ENCODE data around the gene CLCN5.

CLCN5 gene

DNA sequence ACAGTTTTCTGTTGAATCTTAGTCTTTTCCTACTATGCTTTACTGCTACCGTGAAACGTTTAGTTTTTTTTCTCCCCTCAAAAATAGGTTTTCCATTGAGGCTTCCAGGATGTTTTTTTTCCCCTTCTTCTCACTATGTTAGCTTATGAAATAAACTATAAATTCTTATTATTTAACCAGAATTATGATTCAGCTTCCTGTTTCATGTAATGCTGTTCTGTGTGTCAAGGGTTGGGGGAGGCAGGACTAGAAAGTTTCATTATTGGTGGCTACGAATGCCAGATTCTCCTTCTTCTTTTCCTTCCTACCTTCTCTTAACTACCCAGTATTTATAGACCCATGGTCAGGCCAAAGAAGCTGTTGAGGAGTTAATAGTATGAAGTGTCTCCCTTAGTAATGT lies 11.8 kb downstream of the CLCN5 start:
- no peak for DNase-seq

DNA sequence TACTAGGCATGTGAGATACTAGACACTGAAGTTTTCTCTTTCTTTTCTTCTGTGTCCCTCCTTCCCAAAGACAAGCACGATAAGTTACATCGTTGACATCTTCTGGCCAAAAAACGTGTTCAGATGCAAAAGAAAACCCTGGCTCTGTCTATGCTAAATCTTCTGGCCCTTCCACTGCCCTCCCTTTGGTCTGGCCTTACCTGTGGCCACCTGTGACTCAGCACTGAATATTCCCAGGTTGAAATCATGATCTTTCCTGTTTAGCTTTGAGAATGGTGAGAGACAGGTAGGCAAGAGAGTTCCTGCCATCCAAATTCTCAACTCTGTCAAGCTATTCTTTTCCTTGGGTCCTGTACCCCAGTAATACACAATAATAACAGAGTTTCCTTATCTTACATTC lies 12.3 kb downstream of the CLCN5 start:
- no peak for DNase-seq

DNA sequence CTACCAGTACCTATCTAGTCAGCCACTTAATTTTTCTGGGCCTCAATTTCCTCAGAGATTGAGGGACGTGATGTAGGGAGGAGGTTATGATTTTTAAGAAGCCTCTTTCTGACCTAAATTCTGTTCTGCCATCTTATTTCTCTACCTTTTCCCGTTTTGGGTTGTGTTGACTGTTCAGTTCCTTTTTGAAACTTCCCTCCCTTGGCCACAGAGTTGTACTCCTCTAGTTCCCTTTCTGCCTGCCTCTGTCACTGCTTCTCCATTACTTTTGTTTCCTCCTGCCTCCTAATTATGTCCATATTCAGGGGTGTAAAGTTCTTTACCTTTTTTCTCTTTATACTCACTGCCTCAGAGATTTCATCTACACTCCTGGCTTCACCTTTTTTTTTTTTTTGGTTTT lies 25.4 kb downstream of the CLCN5 start:
- no peak for DNase-seq

DNA sequence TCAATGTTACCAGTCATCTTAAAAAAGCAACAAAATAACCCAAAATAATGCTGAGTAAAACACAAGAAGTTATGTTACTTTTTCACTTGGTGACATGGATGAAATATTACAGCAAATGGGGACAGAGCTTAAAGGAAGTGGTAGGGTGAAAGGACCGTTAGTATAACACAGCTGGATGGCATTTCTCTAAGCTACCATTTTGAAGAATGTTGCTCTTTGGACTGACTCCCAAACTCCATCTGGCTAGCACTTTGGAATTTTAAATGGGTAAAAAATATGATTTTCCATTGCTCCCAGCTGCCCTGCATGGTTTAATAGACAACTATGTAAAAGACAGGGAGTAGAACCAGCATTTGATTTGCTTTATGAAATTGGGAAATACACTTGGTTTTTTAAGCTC lies 27.6 kb downstream of the CLCN5 start:
- DNase-seq, result no peak

DNA sequence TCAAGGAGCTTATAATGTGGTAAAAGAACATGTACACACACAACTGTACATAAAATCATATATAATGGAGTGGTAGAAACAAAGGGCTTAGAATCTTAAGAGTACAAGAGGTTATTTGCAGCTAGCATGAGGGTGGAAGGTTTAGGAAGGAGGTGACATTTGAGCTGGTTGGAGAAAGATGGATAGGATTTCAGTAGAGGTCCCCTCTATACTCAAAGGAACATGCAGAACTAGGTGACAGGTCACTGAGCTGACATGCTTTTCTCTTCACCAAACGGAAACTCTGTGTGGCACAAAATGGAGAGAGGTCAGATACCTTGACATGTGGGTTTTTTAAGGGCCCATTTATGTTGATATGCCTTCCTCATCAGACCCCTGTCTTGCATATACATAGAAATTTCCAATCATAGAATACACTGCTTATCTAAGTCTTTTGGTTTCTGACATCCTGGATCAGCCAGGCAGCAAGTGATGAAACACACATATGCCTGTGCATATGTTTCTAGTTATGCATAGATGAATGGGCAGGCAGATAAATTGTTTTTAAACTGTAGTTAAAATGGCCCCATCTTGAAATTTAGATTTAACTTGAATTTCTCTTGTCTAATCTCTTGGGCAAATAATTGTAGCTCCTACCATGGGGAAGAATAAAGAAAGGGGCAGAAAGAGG lies 29.3 kb downstream of the CLCN5 start:
- DNase-seq, result no peak

DNA sequence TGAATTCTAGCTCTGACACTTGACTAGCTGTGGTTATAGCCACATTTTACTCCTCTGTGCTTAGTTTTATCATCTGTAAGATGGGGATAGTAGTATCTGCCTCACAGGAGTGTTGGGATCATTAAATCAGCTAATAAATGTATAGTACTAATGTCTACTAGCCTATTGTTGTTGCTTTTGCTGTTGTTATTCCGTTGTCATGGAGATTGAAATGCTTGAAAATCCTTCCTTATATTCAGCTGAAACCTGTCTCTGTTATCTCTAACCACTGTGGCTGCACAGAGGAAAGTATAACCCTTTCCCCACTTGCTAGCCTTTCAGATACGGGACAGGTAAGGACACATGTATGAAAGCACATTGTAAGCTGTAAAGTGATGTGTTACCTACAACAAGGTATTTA lies 33.9 kb downstream of the CLCN5 start:
- no peak for DNase-seq

DNA sequence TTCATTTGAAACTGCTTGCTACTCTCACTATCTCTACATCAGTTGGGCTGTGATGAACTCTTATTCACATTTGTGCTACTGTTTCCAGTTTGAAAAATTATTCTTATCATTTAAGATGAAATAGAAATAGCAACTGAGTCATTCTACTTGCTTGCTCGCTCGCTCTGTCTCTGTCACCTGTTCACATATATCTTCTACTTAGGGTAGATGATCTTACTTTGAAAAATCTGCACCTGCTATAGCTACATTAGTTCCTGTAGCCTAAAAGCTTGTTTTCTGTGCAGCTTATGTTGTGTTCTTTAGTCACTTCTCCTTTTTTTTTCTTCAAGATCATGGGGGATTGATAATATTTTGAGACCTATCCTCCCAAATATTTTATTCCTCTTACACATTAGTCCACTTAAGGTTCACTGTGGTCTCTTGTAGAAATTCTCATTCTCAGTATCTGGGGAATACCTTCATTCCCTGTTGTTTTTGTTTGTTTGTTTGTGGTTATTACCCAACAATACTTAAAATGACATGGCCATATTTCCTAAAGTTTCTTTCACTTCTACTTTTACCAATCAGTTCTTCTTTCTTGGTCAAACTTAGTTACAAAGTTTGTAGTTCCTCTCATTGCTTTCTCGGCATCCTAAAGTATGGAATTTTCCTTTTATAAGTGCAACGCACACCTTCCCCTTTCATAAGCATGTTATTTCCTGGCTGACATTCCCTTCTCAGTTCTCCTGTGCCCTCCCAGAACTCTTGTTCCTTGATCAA lies 36.5 kb downstream of the CLCN5 start:
- no peak for DNase-seq

DNA sequence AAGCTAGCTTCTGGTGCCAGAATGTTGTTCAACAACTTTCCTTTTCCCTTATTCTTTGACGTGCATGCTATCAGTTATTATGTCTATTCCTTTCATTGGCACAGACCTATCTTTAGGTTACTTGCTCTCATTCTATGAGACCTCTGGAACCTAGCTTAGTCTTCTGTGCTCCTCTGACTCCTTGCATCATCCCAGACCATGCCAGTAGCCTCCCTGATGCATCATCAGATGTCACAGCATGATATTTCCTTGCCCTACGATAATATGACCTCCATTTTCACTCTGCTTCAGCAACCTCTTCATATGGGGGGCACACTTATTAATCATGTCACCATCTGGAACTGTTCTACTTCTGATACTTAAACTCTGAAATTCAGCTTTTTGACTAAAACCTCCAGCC lies 37.2 kb downstream of the CLCN5 start:
- DNase-seq, result no peak

DNA sequence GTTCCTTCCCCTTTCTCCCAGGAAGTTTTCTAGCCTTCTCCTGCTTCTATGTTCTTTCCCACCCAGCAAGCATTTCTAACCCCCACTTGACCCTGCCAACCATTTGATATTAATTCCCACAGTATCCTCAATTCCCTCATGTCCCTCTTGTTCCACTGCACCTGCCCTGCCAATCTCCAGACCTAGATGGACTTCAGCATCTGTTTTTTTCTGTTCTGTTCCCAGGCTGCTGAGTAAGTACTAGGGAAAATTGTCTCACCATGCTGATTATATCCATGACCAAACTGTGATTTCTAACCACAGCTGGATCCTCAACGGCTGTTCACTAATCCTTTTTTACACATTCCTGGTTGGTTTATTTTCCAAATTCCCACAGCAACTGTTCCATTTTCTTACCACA lies 37.7 kb downstream of the CLCN5 start:
- no peak for DNase-seq

DNA sequence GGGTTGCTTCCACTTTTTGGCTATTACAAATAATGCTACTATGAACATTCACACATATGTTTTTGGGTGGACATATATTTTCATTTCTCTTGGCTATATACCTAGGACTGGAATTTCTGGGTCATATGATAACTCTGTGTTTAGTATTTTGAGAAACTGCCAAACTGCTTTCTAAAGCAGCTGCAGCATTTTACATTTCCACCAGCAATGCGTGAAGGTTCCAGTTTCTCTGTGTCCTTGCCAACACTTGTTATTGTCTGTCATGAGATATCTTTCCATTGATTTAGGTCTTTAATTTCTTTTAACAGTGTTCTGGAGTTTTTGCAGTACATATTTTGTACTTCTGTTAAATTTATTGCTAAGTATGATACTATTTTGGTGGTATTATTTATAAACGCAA lies 48.3 kb downstream of the CLCN5 start:
- no peak for DNase-seq

DNA sequence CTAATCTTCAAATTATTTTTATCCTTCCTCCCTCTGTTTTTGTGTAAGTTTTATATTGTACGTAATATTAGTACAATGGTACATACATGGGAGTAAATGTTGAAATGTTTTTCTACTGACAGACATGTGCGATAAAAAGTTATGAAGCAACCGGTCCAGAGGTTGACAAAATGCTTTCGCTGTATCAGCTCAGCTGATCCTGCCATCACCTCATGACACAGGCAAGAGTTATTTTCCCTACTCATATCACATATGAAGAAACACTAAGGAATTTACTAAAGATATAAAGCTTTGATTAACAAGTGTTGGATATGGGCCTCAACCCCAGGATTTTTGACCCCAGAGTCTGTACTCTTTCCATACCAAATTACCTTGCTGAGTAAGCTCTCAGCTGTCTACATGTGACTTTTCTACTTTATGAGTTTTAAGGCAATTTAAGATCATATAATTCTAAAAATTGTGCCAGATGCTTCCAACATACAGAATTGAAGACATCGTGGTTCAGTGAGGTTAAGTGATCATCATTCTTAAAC lies 50.0 kb downstream of the CLCN5 start:
- no peak for DNase-seq

DNA sequence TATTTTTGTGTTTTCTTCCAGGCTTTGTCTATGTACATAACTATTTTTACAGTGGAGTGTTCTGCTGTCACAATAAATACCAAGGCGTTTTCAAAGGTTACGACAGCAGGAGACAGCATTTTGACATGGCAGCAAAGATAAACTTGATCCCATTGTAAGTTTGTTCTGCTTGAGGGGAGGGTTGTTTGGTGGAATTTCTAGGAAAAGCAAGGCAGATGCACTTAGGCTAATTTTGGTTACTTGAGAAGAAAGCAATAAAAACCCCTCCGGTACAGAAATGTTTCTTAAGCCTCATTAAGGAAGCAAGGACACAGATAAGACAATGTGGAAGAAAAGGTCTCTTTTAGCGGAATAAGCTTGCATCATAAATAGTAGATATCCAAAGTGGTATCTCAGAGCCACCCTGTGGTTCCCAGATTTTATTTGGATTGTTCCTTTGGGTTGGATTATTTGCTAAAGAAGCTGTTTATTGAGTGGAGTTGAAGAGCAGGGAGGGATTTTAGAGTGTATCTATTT lies 54.3 kb downstream of the CLCN5 start:
- DNase-seq, result no peak

DNA sequence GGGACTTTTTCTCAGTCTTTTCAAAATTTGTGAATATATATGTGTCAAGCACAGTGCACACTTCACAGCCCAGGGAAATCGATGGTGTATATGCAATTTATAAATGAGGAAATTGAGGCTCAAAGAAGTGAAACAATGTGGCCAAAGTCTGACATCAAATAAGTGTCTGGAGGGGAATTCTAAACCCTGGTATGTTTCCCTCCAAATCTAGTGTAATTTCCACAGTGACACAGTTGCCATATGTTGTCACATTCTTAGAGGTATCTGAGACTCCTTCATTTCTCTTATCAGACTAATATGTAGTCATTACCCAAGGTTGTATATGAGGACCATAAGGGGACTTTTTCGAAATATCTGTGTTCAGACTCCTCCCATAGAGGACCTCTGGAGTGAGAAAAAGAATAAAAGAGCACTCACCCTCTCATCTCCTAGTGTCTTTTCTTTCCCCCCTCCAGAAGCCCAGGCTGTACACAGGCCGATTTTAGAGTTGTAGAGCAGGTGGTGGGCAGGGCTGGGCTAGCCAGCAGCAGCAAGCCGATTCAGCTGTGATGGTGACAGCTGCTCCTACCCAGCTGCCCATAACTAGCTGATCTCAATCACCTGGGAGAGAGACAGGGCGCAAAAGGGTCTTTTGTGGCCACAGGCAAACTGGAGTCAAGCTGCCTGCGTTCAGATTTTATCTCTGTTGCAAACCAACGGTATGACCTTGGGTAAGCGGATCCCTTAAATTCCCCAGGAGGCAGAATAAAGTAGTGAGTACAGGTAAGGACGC lies 55.1 kb downstream of the CLCN5 start:
- DNase-seq, result no peak

DNA sequence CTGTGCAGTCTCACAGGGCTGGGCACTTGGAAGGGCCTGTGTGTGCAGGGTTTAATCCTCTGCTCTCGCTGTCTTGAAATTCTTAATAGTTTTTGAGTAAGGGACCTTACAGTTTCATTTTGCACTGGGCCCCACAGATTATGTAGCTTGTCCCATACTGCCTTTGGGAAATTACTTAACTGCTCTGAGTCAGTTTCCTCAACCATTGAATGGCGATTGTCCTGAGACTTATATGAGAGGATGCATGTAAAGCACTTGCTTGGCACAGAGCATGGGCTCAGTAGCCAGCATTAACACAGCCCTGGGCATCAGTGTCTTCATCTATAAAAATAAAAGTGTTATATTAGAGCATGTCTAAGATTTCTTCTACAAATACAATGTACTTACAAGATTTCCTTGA lies 55.8 kb downstream of the CLCN5 start:
- DNase-seq, result no peak

DNA sequence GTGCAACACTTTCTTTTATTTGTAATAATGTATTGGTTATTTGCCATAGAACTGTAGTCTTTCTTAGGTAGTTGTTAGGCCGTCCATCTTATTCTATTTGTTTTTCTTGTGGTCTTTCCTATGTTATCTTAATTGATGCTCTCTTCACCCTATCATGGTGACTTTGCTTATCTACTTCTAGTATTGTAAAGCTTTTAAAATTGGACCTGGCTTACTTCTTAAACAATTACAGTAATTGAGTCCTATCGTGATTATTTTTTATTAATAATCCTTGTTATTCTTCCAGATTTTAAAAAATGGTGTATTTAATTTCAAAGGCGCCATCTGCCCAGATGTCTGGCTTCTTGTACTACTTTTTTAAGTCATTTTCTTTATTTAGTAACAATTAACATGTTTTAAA lies 63.7 kb downstream of the CLCN5 start:
- DNase-seq, result no peak

DNA sequence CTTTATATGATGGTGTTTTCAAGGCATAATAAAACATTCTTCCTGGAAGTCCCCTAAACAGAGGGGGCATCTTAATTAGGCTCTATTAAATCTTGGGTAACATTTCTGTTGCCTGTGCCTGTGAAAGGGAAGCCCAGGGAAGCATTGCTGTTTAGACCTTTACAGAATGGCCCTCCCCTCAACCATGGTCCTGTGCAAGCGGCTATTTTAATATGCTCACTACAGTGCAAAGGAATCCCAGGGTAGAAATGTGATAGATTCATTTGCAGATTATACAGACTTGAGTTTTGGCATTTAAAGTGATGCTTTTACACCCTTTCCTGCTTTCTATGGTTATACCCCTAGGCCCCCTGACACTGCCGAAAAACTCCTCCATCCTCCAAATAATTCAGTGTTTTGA lies 65.3 kb downstream of the CLCN5 start:
- DNase-seq, result no peak

DNA sequence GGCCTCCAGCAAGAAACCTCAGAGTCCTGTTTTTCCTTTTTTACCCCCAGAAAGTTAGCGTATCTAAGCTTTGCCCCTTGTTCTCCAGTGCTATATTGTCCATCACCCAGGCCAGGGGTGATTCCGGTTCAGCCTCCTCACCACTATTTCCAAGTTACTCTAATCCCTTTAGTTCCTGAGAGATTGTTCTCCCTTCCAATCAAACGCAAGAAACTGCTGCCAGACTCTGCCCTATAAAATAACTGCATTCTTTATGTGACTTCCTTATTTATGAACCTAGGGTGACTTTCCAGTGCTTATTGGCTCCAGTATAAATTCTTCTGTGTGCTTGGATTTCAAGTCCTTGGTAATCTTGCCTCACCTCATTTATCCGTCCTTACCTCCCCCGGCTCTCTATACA lies 65.7 kb downstream of the CLCN5 start:
- DNase-seq, result no peak

DNA sequence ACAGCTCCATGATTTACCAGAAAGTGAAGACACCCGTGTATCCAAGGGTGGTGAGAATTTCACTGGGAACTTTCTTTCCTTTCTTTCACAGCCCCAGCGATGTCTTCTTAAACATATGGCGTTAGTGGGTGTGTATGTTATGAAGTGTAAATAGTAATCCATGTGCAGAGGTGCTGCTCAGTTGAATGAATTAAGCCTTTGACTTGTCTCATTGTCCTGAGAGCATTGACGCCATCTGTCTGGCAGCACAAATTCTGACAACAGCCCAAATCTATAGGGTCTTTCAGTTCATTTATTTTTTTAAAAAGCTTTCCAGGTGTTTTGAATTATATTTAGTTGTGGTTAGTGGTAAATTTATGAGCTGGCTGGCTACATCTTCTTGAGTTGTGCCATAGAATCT lies 69.4 kb downstream of the CLCN5 start:
- DNase-seq, result no peak

DNA sequence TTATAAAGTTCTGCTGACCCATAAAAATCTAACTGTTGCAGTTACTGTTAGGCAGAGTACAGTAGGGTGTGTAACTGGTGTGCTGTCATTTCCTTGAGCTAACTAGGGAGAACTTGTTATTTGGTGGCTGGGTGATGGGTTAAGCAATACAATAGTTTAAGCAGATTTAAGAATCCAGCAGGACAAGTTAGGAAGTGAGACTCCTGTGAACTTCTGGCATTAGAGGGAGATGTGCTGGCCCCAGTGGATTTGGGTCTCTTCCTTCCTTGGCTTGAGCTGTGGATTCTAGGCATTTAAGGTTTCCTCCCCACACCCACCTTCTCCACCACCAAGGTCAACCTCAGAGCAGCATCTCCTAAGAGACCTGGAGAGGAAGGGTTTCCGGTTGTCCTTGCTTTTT lies 70.5 kb downstream of the CLCN5 start:
- no peak for DNase-seq

DNA sequence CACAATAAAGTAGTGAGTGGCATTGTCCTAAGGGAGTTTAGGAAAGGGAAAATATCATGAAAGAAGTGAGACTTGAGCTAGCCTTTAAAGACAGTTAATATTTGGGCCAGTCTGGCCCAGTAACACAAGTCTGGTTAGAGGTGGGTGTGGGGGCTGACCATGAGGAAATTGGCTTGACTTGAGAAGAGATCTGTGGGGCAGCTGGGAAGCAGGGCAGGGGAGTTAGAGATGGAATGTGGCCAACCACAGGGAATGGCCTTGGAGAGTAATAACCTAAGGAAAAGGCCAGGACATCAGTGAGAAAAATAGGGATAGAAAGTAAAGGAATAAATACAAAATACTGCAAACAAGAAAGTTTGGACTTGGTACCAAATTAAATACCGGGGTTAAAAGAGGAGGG lies 71.3 kb downstream of the CLCN5 start:
- no peak for DNase-seq

DNA sequence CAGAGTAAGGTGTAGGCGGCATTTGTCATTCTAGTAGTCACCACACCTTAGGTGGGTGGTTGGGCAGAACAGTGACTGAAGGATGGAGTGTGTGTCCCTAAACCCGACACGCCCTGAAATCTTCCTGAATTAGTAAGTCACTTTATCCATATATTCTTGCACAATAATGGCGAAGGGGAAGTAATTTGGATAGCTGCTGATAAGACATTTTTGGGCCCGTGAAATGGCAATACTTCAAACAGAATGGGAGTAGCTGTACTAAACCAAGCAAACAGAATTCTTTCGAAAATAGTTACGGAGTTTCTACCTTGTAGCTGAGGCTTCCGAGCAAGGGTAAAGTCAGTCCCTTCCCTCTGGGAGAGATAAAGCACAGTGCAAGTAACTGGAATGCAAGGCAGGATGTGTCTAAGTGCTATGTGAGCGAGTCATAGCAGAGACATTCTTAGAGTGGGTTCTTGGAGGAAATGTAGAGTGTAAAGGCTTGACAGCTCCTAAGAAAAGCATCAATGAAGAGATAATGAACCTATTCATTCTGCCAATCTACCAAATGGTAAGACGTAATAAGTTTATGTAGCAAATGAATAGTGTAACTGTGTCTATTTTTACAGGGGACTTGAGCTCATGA lies 72.8 kb downstream of the CLCN5 start:
- no peak for DNase-seq

DNA sequence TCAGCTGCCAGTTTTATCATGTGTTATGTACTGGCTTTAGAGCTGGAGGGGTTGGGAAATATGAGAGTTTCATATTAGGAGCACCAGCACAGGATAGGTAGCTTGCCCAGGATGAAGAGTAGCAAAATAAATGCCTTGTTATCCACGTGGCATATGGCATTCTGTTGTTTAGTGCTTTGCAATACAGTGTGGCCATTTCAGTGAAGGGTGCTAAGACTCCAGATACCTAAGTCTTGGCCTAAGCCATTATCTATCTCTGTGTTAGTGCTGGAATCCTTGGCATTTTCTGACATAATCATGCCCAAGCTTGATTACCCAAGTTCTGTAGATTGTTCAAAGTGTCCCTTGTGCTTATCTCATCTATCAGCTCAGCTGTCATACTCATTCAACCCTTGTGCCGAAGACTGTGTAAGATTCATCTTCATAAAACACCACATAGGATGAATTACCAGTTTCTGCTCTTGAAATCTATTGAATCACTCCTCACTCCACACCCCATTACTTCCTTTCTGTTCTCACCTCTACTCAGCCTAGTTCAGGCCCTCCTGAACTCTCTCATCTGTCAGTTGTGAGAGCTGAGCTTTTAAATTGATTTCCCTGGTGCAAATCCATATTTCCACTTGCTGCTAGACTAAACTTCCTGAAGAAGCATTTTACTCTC lies 73.5 kb downstream of the CLCN5 start:
- no peak for DNase-seq

DNA sequence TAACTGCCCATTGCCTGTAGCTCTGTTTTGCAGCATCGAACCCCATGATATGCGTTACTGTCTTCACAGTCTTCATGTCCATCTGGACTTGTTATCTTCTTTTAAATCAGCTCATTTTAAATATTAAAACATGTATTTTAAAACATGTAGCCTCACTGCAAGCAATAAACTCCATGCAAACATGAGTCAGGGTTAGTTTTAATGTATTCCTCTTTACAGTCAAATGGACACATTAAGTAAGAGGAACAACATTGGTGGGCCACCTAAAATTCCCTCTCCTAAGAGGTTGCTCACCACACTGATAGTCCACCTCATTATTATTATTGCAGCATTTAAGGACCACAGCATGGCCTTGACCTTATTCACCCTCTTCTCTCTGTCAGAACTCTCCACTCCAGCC lies 74.1 kb downstream of the CLCN5 start:
- DNase-seq, result no peak
